Measurements from ENCODE around the gene GRK1. TPM values are rescaled to one million over a fixed set of nuclear protein-coding genes. Genes with fewer than 3 reads are reported as not detected.
A peak's percentile ranks its signal among the peaks of the same experiment; 100 is the strongest.

The GRK1 gene
- total RNA-seq, 1 experiment from 2014 or later, result not detected

DNA sequence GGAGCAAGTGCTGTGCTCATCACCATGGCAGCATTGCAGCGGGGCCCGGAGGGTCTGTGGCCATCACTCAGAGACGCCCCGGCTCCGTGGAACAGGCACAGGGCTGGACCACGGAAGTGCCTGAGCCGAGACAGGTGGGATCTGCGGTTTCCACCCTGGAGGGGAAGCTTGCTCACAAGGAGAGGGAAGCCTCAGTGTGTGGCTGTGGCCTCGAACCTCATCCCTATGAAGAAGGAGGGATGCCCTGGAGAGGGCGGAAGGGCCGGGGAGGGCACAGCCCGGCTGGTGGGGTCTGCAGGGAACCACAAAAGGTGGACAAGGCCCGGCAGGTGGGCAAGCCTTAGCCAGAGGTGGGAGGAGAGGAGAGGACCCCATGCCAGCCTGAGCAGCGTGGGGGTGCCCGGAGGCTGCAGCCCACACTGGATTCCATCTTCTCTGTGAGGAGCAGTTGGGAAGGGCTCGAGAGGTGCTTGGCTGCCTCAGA lies 61.6 kb downstream of the GRK1 start:
- no peaks in the 10 kb centered on the region for H3K4me1 ChIP-seq (replicated peaks; ENCODE audit: insufficient read depth)
- ChIA-PET CTCF (no interaction called here), POLR2A (ENCODE audit: unreplicated experiment) (no interaction called here)
- no peaks in the 10 kb centered on the region for H4K20me1 ChIP-seq (ENCODE audit: insufficient read depth)
- BruUV-seq (replicated peaks), result no TSS peak
- intact Hi-C loops (cut with micrococcal nuclease; ENCODE audit: unreplicated experiment), result no loop called here
- no peak overlapping the region for H3K4me3 ChIP-seq
- H3K4me2 ChIP-seq, result no peak overlapping the region
- DNase-seq, result no peak
- peaks cover 27% of the 10 kb centered on the region for H3F3A ChIP-seq (ENCODE audit: insufficient read depth, low read depth)
- no peak overlapping the region for H2AFZ ChIP-seq
- H3K36me3 ChIP-seq (ENCODE audit: low read depth), result no peaks in the 10 kb centered on the region
- no peak for TF ChIP-seq EZH2 (IDR thresholded peaks at IDR 0.05; ENCODE audit: low read depth)
- TF ChIP-seq, protein P1, sequence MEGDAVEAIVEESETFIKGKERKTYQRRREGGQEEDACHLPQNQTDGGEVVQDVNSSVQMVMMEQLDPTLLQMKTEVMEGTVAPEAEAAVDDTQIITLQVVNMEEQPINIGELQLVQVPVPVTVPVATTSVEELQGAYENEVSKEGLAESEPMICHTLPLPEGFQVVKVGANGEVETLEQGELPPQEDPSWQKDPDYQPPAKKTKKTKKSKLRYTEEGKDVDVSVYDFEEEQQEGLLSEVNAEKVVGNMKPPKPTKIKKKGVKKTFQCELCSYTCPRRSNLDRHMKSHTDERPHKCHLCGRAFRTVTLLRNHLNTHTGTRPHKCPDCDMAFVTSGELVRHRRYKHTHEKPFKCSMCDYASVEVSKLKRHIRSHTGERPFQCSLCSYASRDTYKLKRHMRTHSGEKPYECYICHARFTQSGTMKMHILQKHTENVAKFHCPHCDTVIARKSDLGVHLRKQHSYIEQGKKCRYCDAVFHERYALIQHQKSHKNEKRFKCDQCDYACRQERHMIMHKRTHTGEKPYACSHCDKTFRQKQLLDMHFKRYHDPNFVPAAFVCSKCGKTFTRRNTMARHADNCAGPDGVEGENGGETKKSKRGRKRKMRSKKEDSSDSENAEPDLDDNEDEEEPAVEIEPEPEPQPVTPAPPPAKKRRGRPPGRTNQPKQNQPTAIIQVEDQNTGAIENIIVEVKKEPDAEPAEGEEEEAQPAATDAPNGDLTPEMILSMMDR (conservative IDR thresholded peaks at IDR 0.05), result no peak
- peaks cover 3% of the 10 kb centered on the region; the same call in 1 of the 2 replicates for H3K9me3 ChIP-seq (ENCODE audit: insufficient read depth, low read depth)
- H3K27me3 ChIP-seq (ENCODE audit: insufficient read depth, low read depth), result peaks cover 46% of the 10 kb centered on the region
- no peak overlapping the region for H3K27ac ChIP-seq
- no peaks in the 10 kb centered on the region for H3K9me2 ChIP-seq (ENCODE audit: insufficient read depth)
- no peaks in the 10 kb centered on the region for H3K79me2 ChIP-seq (ENCODE audit: low read depth)

DNA sequence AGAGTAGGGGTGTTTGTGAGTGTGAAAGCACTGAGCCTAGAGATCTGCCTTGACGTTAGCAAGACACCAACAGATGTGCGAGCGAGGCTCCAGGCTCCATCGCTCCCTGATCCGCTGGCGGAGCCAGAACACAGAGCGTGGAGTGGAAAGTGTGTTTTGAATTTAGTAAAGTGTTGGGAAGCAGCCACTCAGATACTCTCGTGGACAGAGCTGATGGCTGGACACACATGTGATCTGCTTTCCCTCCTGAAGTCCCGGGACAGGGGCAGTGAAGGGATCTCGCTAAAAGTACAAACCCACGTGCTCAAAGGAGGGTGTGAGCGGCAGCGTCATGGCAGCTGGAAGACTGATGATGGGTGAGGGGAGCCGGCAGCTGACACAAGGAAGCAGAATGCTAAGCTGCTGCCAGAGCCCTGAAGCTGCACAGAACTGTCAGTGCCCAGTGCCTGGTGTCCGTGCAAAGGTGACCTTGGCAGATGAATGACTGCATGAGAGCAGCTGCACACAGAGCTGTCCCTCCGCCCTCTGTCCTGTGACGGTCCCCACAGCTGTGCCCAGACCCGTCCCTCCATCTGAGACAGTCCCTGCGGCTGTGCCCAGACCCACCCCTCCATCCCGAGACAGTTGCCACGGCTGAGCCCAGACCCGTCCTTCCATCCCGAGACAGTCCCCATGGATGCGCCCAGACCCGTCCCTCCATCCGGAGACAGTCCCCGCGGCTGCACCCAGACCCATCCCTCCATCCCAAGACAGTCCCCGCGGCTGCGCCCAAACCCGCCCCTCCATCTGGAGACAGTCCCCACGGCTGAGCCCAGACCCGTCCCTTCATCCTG lies 62.4 kb downstream of the GRK1 start:
- H3F3A ChIP-seq (ENCODE audit: insufficient read depth, low read depth), result peaks cover 31% of the 10 kb centered on the region
- no peaks in the 10 kb centered on the region for H3K36me3 ChIP-seq (ENCODE audit: low read depth)
- H3K4me1 ChIP-seq (replicated peaks; ENCODE audit: insufficient read depth), result no peaks in the 10 kb centered on the region
- H3K79me2 ChIP-seq (ENCODE audit: low read depth), result no peaks in the 10 kb centered on the region
- no TSS peak for BruUV-seq (replicated peaks)
- ChIA-PET POLR2A (ENCODE audit: unreplicated experiment) (no interaction called here), CTCF (no interaction called here)
- H4K20me1 ChIP-seq (ENCODE audit: insufficient read depth), result no peaks in the 10 kb centered on the region
- H3K9me3 ChIP-seq (ENCODE audit: insufficient read depth, low read depth), result peaks cover 7% of the 10 kb centered on the region; the same call in 1 of the 2 replicates
- no peak overlapping the region for H3K4me2 ChIP-seq
- peaks cover 46% of the 10 kb centered on the region for H3K27me3 ChIP-seq (ENCODE audit: insufficient read depth, low read depth)
- no peak overlapping the region for H3K27ac ChIP-seq
- no peak overlapping the region for H2AFZ ChIP-seq
- H3K9me2 ChIP-seq (ENCODE audit: insufficient read depth), result no peaks in the 10 kb centered on the region
- DNase-seq, result no peak
- H3K4me3 ChIP-seq, result no peak overlapping the region
- intact Hi-C loops (cut with micrococcal nuclease; ENCODE audit: unreplicated experiment), result no loop called here
- TF ChIP-seq, protein P1 (conservative IDR thresholded peaks at IDR 0.05), result no peak
- no peak for TF ChIP-seq EZH2 (IDR thresholded peaks at IDR 0.05; ENCODE audit: low read depth)

DNA sequence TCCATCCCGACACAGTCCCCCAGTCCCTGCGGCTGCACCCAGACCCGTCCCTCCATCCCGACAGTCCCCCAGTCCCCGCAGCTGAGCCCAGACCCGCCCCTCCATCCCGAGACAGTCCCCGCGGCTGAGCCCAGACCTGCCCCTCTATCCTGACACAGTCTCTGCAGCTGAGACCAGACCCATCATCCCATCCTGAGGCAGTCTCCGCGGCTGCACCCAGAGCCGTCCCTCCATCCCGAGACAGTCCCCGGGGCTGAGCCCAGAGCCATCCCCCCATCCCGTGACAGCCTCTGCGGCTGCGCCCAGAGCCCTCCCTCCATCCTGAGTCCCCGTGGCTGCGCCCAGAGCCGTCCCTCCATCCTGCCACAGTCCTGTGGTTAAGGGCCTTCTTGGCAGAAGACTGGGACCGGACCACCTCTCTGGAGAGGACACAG lies 63.3 kb downstream of the GRK1 start:
- Histone ChIP-seq H3K36me3 (ENCODE audit: low read depth) (no peaks in the 10 kb centered on the region), H3K4me2 (no peak overlapping the region), H3K27ac (no peak overlapping the region), H3K4me3 (no peak overlapping the region), H3K9me3 (ENCODE audit: insufficient read depth, low read depth) (peaks cover 7% of the 10 kb centered on the region; the same call in 1 of the 2 replicates), H4K20me1 (ENCODE audit: insufficient read depth) (no peaks in the 10 kb centered on the region), H3F3A (ENCODE audit: insufficient read depth, low read depth) (peaks cover 29% of the 10 kb centered on the region), H3K79me2 (ENCODE audit: low read depth) (no peaks in the 10 kb centered on the region), H2AFZ (no peak overlapping the region), H3K9me2 (ENCODE audit: insufficient read depth) (no peaks in the 10 kb centered on the region), H3K27me3 (ENCODE audit: insufficient read depth, low read depth) (peaks cover 55% of the 10 kb centered on the region), H3K4me1 (replicated peaks; ENCODE audit: insufficient read depth) (no peaks in the 10 kb centered on the region)
- CTCF ChIA-PET, result no interaction called here
- 0 out of 2 replicates have a peak, but pooled peaks have one; percentile 82 for TF ChIP-seq EZH2 (IDR thresholded peaks at IDR 0.05; ENCODE audit: low read depth)
- TF ChIP-seq, protein P1 (conservative IDR thresholded peaks at IDR 0.05), result no peak
- POLR2A ChIA-PET (ENCODE audit: unreplicated experiment), result no interaction called here
- DNase-seq, result no peak
- intact Hi-C loops (cut with micrococcal nuclease; ENCODE audit: unreplicated experiment), result no loop called here
- no TSS peak for BruUV-seq (replicated peaks)
